HG03097 (cell line): Measurements from ENCODE around the gene MARCHF7.

Experiments used
- ATAC-seq: cut with Tn5 transposase; IDR thresholded peaks from one replicate; pipeline ENCODE4 v1.9.1; 2021; ENCODE audit not compliant: unreplicated experiment, low FRiP score

MARCHF7 gene

DNA sequence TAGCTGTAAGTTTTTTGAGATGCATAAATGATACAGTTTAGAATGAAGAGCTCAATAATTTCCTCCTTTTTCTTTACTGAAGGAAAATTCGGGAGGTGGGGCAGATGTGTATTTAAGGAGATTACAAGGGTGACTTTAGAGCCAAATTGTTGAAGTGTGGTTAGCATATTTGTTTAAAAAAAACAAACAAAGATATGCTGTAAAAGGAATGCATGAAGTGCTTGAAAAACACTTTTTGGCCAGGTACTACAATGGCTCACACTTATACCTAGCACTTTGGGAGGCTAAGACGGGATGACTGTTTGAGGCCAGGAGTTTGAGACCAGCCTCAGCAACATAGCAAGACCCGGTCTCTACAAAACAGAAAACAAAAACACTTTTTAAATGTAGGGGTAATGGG lies 47.3 kb downstream of the MARCHF7 start:
- no peak for ATAC-seq

- no peak for ATAC-seq
Observed at GRCh38 chr2:159760326-159760725, 48.0 kb downstream of the MARCHF7 start.

- ATAC-seq, result no peak
Observed at GRCh38 chr2:159762075-159762474, 49.8 kb downstream of the MARCHF7 start.
